Effector memory CD4-positive, alpha-beta T cell (primary cell): ENCODE measurements around the gene CLASRP.

ENCODE experiments used
- DNase-seq, 3 donors: peaks; one replicate each; pipeline ENCODE4 v3.0.0-alpha.2; 2020
- H3K27ac ChIP-seq: 2 replicates; pipeline ENCODE4 v1.7.0; 2013; ENCODE audit warnings: mild to moderate bottlenecking, low read length, moderate library complexity; ENCODE audit not compliant: insufficient read depth, poor library complexity, severe bottlenecking
- H3K27me3 ChIP-seq: replicated peaks from 2 replicates; pipeline ENCODE4 v1.7.0; 2013; ENCODE audit warnings: mild to moderate bottlenecking, low read length; ENCODE audit not compliant: insufficient read depth, control insufficient read depth, poor library complexity, severe bottlenecking
- H3K36me3 ChIP-seq: 2 replicates; pipeline ENCODE4 v1.7.0; 2013; ENCODE audit warnings: mild to moderate bottlenecking, low read length, moderate library complexity; ENCODE audit not compliant: control insufficient read depth, insufficient read depth
- H3K4me1 ChIP-seq: 2 replicates; pipeline ENCODE4 v1.7.0; 2013; ENCODE audit warnings: low read length, mild to moderate bottlenecking; ENCODE audit not compliant: control insufficient read depth, insufficient read depth, poor library complexity, severe bottlenecking
- H3K4me3 ChIP-seq: 2 replicates; pipeline ENCODE4 v1.7.0; 2013; ENCODE audit warnings: low read length, low read depth, mild to moderate bottlenecking; ENCODE audit not compliant: insufficient read depth, poor library complexity, severe bottlenecking
- H3K9me3 ChIP-seq: 2 replicates; pipeline ENCODE4 v1.7.0; 2013; ENCODE audit warnings: mild to moderate bottlenecking, low read length, moderate library complexity; ENCODE audit not compliant: control insufficient read depth

CLASRP gene

GRCh38 chr19:45079911-45080370 lies 41.1 kb downstream of the CLASRP start:
- no peak for DNase-seq
- no peak overlapping the region for H3K27ac ChIP-seq

GRCh38 chr19:45082170-45082569 lies 43.3 kb downstream of the CLASRP start:
- Histone ChIP-seq H3K9me3 (no peaks in the 10 kb centered on the region), H3K27ac (no peak overlapping the region), H3K4me3 (no peak overlapping the region), H3K36me3 (peaks cover 6% of the 10 kb centered on the region), H3K4me1 (peaks cover 23% of the 10 kb centered on the region), H3K27me3 (no peaks in the 10 kb centered on the region)
- DNase-seq, result no peak

More at GRCh38 chr19:45079911-45080370, 41.1 kb downstream of the CLASRP start:
- Histone ChIP-seq H3K4me1 (peaks cover 36% of the 10 kb centered on the region), H3K36me3 (peaks cover 6% of the 10 kb centered on the region), H3K9me3 (no peaks in the 10 kb centered on the region), H3K27me3 (no peaks in the 10 kb centered on the region), H3K4me3 (peak overlapping the region; percentile 82)

GRCh38 chr19:45086480-45086879 lies 47.6 kb downstream of the CLASRP start:
- Histone ChIP-seq H3K4me3 (no peak overlapping the region), H3K27me3 (no peaks in the 10 kb centered on the region), H3K9me3 (no peaks in the 10 kb centered on the region), H3K36me3 (peaks cover 14% of the 10 kb centered on the region), H3K27ac (no peak overlapping the region), H3K4me1 (no peaks in the 10 kb centered on the region)
- DNase-seq, result no peak

GRCh38 chr19:45087531-45087930 lies 48.7 kb downstream of the CLASRP start:
- Histone ChIP-seq H3K27ac (no peak overlapping the region), H3K27me3 (no peaks in the 10 kb centered on the region), H3K4me3 (no peak overlapping the region), H3K36me3 (peaks cover 7% of the 10 kb centered on the region), H3K9me3 (no peaks in the 10 kb centered on the region), H3K4me1 (no peaks in the 10 kb centered on the region)
- peak; percentile 52 to 72 (median 70) for DNase-seq

GRCh38 chr19:45090034-45090433 lies 51.2 kb downstream of the CLASRP start:
- Histone ChIP-seq H3K27me3 (no peaks in the 10 kb centered on the region), H3K27ac (no peak overlapping the region), H3K9me3 (no peaks in the 10 kb centered on the region), H3K4me3 (no peak overlapping the region), H3K4me1 (peaks cover 17% of the 10 kb centered on the region), H3K36me3 (peaks cover 7% of the 10 kb centered on the region)
- no peak for DNase-seq

GRCh38 chr19:45090606-45091005 lies 51.8 kb downstream of the CLASRP start:
- H3K27ac ChIP-seq, result peak overlapping the region; percentile 87
- DNase-seq, result no peak
- H3K9me3 ChIP-seq, result no peaks in the 10 kb centered on the region
- H3K36me3 ChIP-seq, result peaks cover 7% of the 10 kb centered on the region
- peaks cover 17% of the 10 kb centered on the region for H3K4me1 ChIP-seq
- peak overlapping the region; percentile 86 for H3K4me3 ChIP-seq
- H3K27me3 ChIP-seq, result no peaks in the 10 kb centered on the region

- Histone ChIP-seq H3K4me3 (peak overlapping the region; percentile 86), H3K27ac (peak overlapping the region; percentile 87), H3K4me1 (peaks cover 17% of the 10 kb centered on the region), H3K9me3 (no peaks in the 10 kb centered on the region), H3K27me3 (no peaks in the 10 kb centered on the region), H3K36me3 (peaks cover 7% of the 10 kb centered on the region)
- DNase-seq, result peak; percentile 83 to 95 (median 94)
These were observed 52.4 kb downstream of the CLASRP start for GRCh38 chr19:45091031-45091923.

- no peaks in the 10 kb centered on the region for H3K27me3 ChIP-seq
- H3K27ac ChIP-seq, result peak within 1 kb of the TSS; percentile 87
- peaks cover 20% of the 10 kb centered on the region for H3K4me1 ChIP-seq
- H3K36me3 ChIP-seq, result peaks cover 7% of the 10 kb centered on the region
- no peaks in the 10 kb centered on the region for H3K9me3 ChIP-seq
- DNase-seq, result peak; percentile 80 to 90 (median 86)
- peak within 1 kb of the TSS; percentile 86 for H3K4me3 ChIP-seq
These were observed 54.2 kb downstream of the CLASRP start, which contains the start of gene PPP1R37 for GRCh38 chr19:45092747-45093678. PPP1R37 (plus strand) TSS chr19:45093179; CDS start chr19:45093326, 147 bp downstream.

- H3K27me3 ChIP-seq, result no peaks in the 10 kb centered on the region
- H3K27ac ChIP-seq, result no peak overlapping the region
- H3K9me3 ChIP-seq, result no peaks in the 10 kb centered on the region
- DNase-seq, result no peak
- H3K4me3 ChIP-seq, result peak overlapping the region; percentile 86
- peaks cover 7% of the 10 kb centered on the region for H3K36me3 ChIP-seq
- peaks cover 20% of the 10 kb centered on the region for H3K4me1 ChIP-seq
These were observed 55.3 kb downstream of the CLASRP start for GRCh38 chr19:45094137-45094536.
